K562 (cell line): ENCODE measurements around the gene USP24.

ENCODE experiments used
- MEF2D ChIP-seq: conservative IDR thresholded peaks from 2 replicates; pipeline ENCODE4 v1.6.1; 2016; ENCODE audit warnings: low read depth, missing genetic modification characterization, missing compliant biosample characterization
- RAD51 ChIP-seq: fragments of 450-650 bp; IDR thresholded peaks from 2 replicates; pipeline ENCODE4 v1.7.1; 2016; ENCODE audit warnings: low read depth, mild to moderate bottlenecking, borderline replicate concordance
- ZBTB1 ChIP-seq: sonication (generic); formaldehyde crosslinking; IDR thresholded peaks from 2 replicates; pipeline ENCODE4 v1.8.1; 2023; ENCODE audit warnings: missing genetic modification reagents, low read depth, mild to moderate bottlenecking, borderline replicate concordance

GRCh38 chr1:55064861-55065263 lies 150.3 kb downstream of the USP24 start:
- TF ChIP-seq RAD51 = no peak
- no peak for TF ChIP-seq ZBTB1 (CRISPR knock-in tag)
- no peak for TF ChIP-seq MEF2D
